SU-DHL-6 (cell line): ENCODE results near the gene HOXD10.
A peak's percentile ranks its signal among the peaks of the same experiment; 100 is the strongest.

Experiments used
- H2AFZ ChIP-seq: fragments of 200-600 bp; sonication (generic); 2 replicates; pipeline ENCODE4 v1.6.1; 2014; ENCODE audit warnings: low read depth, mild to moderate bottlenecking, moderate library complexity, mixed read lengths, antibody characterized with exemption, low read length; ENCODE audit not compliant: severe bottlenecking
- H3F3A ChIP-seq: fragments of 200-600 bp; shearing (Covaris generic); 2 replicates; pipeline ENCODE4 v1.6.0; 2016; ENCODE audit warnings: antibody characterized with exemption, mild to moderate bottlenecking; ENCODE audit not compliant: insufficient read depth
- H3K27ac ChIP-seq: fragments of 200-600 bp; sonication (generic); 2 replicates; pipeline ENCODE4 v1.5.1; 2016; ENCODE audit warnings: low read depth, mild to moderate bottlenecking, low read length, moderate library complexity, mixed read lengths
- H3K27me3 ChIP-seq: fragments of 200-600 bp; sonication (generic), shearing (Covaris generic); 2 replicates; pipeline ENCODE4 v1.6.0; 2014; ENCODE audit warnings: mild to moderate bottlenecking, low read length
- H3K36me3 ChIP-seq: fragments of 200-600 bp; sonication (generic); 2 replicates; pipeline ENCODE4 v1.6.1; 2014; ENCODE audit warnings: mild to moderate bottlenecking, low read length, mixed read lengths
- H3K4me2 ChIP-seq: fragments of 300-600, 200-600 bp; shearing (Covaris generic), sonication (generic); 2 replicates; pipeline ENCODE4 v1.6.0; 2014; ENCODE audit warnings: low read length, low read depth, mild to moderate bottlenecking; ENCODE audit not compliant: poor library complexity, severe bottlenecking
- H3K4me3 ChIP-seq: fragments of 200-600 bp; sonication (generic); 2 replicates; pipeline ENCODE4 v1.5.1; 2014; ENCODE audit warnings: antibody characterized with exemption, low read length, mild to moderate bottlenecking, mixed read lengths; ENCODE audit not compliant: insufficient read depth, poor library complexity, severe bottlenecking
- H3K79me2 ChIP-seq: fragments of 200-600 bp; sonication (generic); 2 replicates; pipeline ENCODE4 v1.6.1; 2014; ENCODE audit warnings: mild to moderate bottlenecking, low read length, moderate library complexity; ENCODE audit not compliant: insufficient read depth
- H3K9ac ChIP-seq: fragments of 200-600 bp; sonication (generic); 2 replicates; pipeline ENCODE4 v1.7.0; 2014; ENCODE audit warnings: mild to moderate bottlenecking, low read length
- H3K9me2 ChIP-seq: fragments of 200-600 bp; sonication (generic); replicated peaks from 2 replicates; pipeline ENCODE4 v1.6.1; 2014; ENCODE audit warnings: low read length; ENCODE audit not compliant: insufficient read depth
- H3K9me3 ChIP-seq: fragments of 200-600 bp; sonication (generic); 2 replicates; pipeline ENCODE4 v1.6.1; 2014; ENCODE audit warnings: low read length, mixed read lengths; ENCODE audit not compliant: insufficient read depth
- H4K20me1 ChIP-seq: fragments of 200-600 bp; sonication (generic); 2 replicates; pipeline ENCODE4 v1.6.1; 2014; ENCODE audit warnings: low read depth, mild to moderate bottlenecking, antibody characterized with exemption, low read length, moderate library complexity, mixed read lengths
- CTCF ChIP-seq: fragments of 200-600 bp; sonication (generic); IDR thresholded peaks from one replicate; pipeline ENCODE4 v1.5.1; 2017; ENCODE audit warnings: antibody characterized with exemption, mild to moderate bottlenecking, low read length, moderate library complexity; ENCODE audit not compliant: insufficient read depth, poor library complexity, severe bottlenecking
- EZH2phosphoT487 ChIP-seq: fragments of 200-600 bp; sonication (generic), shearing (Covaris generic); conservative IDR thresholded peaks from 2 replicates; pipeline ENCODE4 v1.6.1; 2018; ENCODE audit warnings: mild to moderate bottlenecking, antibody characterized with exemption, low read length, moderate library complexity, mixed read lengths

HOXD10 gene

GRCh38 chr2:176139661-176140512 lies 23.3 kb downstream of the HOXD10 start:
- Histone ChIP-seq H3K27ac (no peak overlapping the region), H3K4me3 (no peak overlapping the region), H3K9ac (no peak overlapping the region), H3K27me3 (no peaks in the 10 kb centered on the region), H4K20me1 (no peaks in the 10 kb centered on the region), H3K79me2 (no peaks in the 10 kb centered on the region), H3K4me2 (no peak overlapping the region), H3K9me2 (no peaks in the 10 kb centered on the region), H3K9me3 (no peaks in the 10 kb centered on the region), H3K36me3 (no peaks in the 10 kb centered on the region), H3F3A (no peaks in the 10 kb centered on the region), H2AFZ (no peak overlapping the region)
- no peak for TF ChIP-seq CTCF
- TF ChIP-seq EZH2phosphoT487, result no peak

- Histone ChIP-seq H3F3A (no peaks in the 10 kb centered on the region), H3K4me3 (no peak overlapping the region), H3K36me3 (no peaks in the 10 kb centered on the region), H3K79me2 (no peaks in the 10 kb centered on the region), H3K9me3 (no peaks in the 10 kb centered on the region), H3K9ac (no peak overlapping the region), H3K27me3 (no peaks in the 10 kb centered on the region), H3K9me2 (no peaks in the 10 kb centered on the region), H2AFZ (no peak overlapping the region), H3K4me2 (no peak overlapping the region), H4K20me1 (no peaks in the 10 kb centered on the region), H3K27ac (no peak overlapping the region)
- TF ChIP-seq EZH2phosphoT487 (no peak), CTCF (peak; percentile 39)
Measured at GRCh38 chr2:176140513-176141317, 24.1 kb downstream of the HOXD10 start.

- Histone ChIP-seq H3K27ac (no peak overlapping the region), H4K20me1 (no peaks in the 10 kb centered on the region), H2AFZ (no peak overlapping the region), H3K79me2 (no peaks in the 10 kb centered on the region), H3K9ac (no peak overlapping the region), H3K27me3 (no peaks in the 10 kb centered on the region), H3K4me3 (no peak overlapping the region), H3K9me2 (no peaks in the 10 kb centered on the region), H3K36me3 (no peaks in the 10 kb centered on the region), H3K9me3 (no peaks in the 10 kb centered on the region), H3K4me2 (no peak overlapping the region), H3F3A (no peaks in the 10 kb centered on the region)
- TF ChIP-seq EZH2phosphoT487 (no peak), CTCF (no peak)
Measured at GRCh38 chr2:176142281-176142680, 25.7 kb downstream of the HOXD10 start.
